Activated CD4-positive, alpha-beta T cell treated with anti-CD3 and anti-CD28 coated beads, Interleukin-2, amount 10 ng/mL, durations not matched to agents 24 days and 14 days (primary cell): ENCODE data around the gene CSRNP3. TPM values are rescaled to one million over a fixed set of nuclear protein-coding genes. Genes with fewer than 3 reads are reported as not detected.
A peak's percentile ranks its signal among the peaks of the same experiment; 100 is the strongest.

ENCODE experiments used
- DNase-seq: peaks from one replicate; pipeline ENCODE4 v3.0.0; 2022
- H3K27ac Mint-ChIP-seq: one replicate; pipeline ENCODE4 v1.8.0; 2022; ENCODE audit warnings: mild to moderate bottlenecking, mixed read lengths
- H3K27me3 Mint-ChIP-seq: one replicate; pipeline ENCODE4 v1.8.0; 2022; ENCODE audit warnings: mixed read lengths
- H3K36me3 Mint-ChIP-seq: one replicate; pipeline ENCODE4 v1.8.0; 2022; ENCODE audit warnings: low read depth, mild to moderate bottlenecking, mixed read lengths
- H3K4me1 Mint-ChIP-seq: one replicate; pipeline ENCODE4 v1.8.0; 2021; ENCODE audit warnings: mixed read lengths
- H3K4me3 Mint-ChIP-seq: one replicate; pipeline ENCODE4 v1.8.0; 2022; ENCODE audit warnings: mild to moderate bottlenecking, moderate library complexity, mixed read lengths
- H3K9me3 Mint-ChIP-seq: one replicate; pipeline ENCODE4 v1.8.0; 2021; ENCODE audit warnings: mixed read lengths
- intact Hi-C: fragments of 100-400 bp; cut with micrococcal nuclease; formaldehyde crosslinking; loops from one replicate; pipeline ENCODE4 v1.15.1; 2023
- total RNA-seq: library from RNA; stranded (reverse); gene quantifications from 2 replicates; pipeline ENCODE4 v1.2.3, GENCODE V29; 2022

CSRNP3 gene
- total RNA-seq, 1 donor from 2014 or later: not detected

- Mint-ChIP-seq H3K36me3 (no peaks in the 10 kb centered on the region), H3K27ac (no peak overlapping the region), H3K9me3 (no peaks in the 10 kb centered on the region), H3K4me3 (no peak overlapping the region), H3K4me1 (no peaks in the 10 kb centered on the region), H3K27me3 (peaks cover 8% of the 10 kb centered on the region)
- intact Hi-C loops: loop anchor here (10.0 kb wide), 1 partner anchor 288 kb away; no protein-coding TSS in a partner anchor
- DNase-seq: no peak
Measured at GRCh38 chr2:165692906-165693305, 223.4 kb downstream of the CSRNP3 start.

DNA sequence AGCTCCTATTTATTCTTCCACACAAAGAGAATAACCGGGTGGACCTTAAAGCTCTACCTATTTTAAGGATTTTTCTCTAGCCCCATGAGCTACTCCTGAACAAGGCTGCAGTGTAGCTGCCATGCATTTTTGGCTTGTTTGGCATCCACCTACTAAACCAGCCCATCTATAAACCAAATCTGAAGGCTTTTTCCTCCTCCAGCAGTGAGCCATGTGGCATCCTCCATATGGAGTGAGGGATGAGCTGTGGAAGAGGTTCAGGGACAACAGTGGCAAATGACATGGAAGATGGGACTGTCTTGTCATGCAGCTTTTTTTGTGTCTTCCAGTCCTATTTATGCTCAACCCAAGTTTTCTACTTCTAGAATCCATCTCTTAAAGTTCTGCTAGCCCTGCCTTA lies 224.3 kb downstream of the CSRNP3 start:
- Mint-ChIP-seq H3K4me3 (no peak overlapping the region), H3K36me3 (no peaks in the 10 kb centered on the region), H3K27ac (no peak overlapping the region), H3K27me3 (peaks cover 11% of the 10 kb centered on the region), H3K4me1 (no peaks in the 10 kb centered on the region), H3K9me3 (no peaks in the 10 kb centered on the region)
- intact Hi-C loops: loop anchor here (10.0 kb wide), 1 partner anchor 289 kb away; no protein-coding TSS in a partner anchor
- no peak for DNase-seq

- Mint-ChIP-seq H3K4me3 (no peak overlapping the region), H3K27me3 (peaks cover 12% of the 10 kb centered on the region), H3K4me1 (no peaks in the 10 kb centered on the region), H3K36me3 (no peaks in the 10 kb centered on the region), H3K27ac (no peak overlapping the region), H3K9me3 (no peaks in the 10 kb centered on the region)
- DNase-seq: no peak
- intact Hi-C loops: loop anchor here (10.0 kb wide), 1 partner anchor 293 kb away; no protein-coding TSS in a partner anchor
Measured at GRCh38 chr2:165697748-165698443, 228.4 kb downstream of the CSRNP3 start.

GRCh38 chr2:165698444-165698884 lies 229.0 kb downstream of the CSRNP3 start:
- peak; percentile 56 for DNase-seq
- intact Hi-C loops: loop anchor here (10.0 kb wide), 1 partner anchor 294 kb away; no protein-coding TSS in a partner anchor
- no peaks in the 10 kb centered on the region for H3K9me3 Mint-ChIP-seq

GRCh38 chr2:165699946-165700345 lies 230.4 kb downstream of the CSRNP3 start:
- Mint-ChIP-seq H3K27me3 (peaks cover 14% of the 10 kb centered on the region), H3K9me3 (no peaks in the 10 kb centered on the region), H3K27ac (no peak overlapping the region), H3K4me3 (no peak overlapping the region), H3K4me1 (no peaks in the 10 kb centered on the region), H3K36me3 (no peaks in the 10 kb centered on the region)
- DNase-seq: no peak
- intact Hi-C loops: loop anchor here (10.0 kb wide), 1 partner anchor 295 kb away; no protein-coding TSS in a partner anchor

More at GRCh38 chr2:165698444-165698884, 229.0 kb downstream of the CSRNP3 start:
- peaks cover 12% of the 10 kb centered on the region for H3K27me3 Mint-ChIP-seq
- no peak overlapping the region for H3K4me3 Mint-ChIP-seq
- H3K36me3 Mint-ChIP-seq: no peaks in the 10 kb centered on the region
- no peak overlapping the region for H3K27ac Mint-ChIP-seq
- H3K4me1 Mint-ChIP-seq: no peaks in the 10 kb centered on the region

GRCh38 chr2:165700531-165700930 lies 231.0 kb downstream of the CSRNP3 start:
- no peaks in the 10 kb centered on the region for H3K9me3 Mint-ChIP-seq
- no peak overlapping the region for H3K4me3 Mint-ChIP-seq
- no peak for DNase-seq
- H3K4me1 Mint-ChIP-seq: no peaks in the 10 kb centered on the region
- H3K27ac Mint-ChIP-seq: no peak overlapping the region
- no peaks in the 10 kb centered on the region for H3K36me3 Mint-ChIP-seq
- peaks cover 14% of the 10 kb centered on the region for H3K27me3 Mint-ChIP-seq
- intact Hi-C loops: no loop called here

DNA sequence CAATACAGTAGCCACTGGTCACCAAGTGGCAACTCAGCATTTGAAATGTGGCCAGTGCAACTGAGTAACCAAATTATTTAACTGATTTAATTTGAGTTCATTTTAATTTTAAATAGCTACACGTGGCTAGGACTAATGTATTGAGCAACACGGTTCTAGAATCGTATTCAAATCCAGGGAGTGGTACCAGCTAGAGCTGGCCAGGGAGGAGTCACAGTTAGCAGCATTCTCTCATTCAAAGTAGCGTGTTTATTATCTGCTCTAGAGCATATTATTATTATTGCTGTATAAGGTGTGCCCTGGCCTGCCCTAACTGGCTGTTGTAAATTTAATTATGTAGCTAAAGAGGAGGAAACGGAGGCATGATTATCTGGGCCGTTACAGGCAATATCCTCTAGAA lies 231.6 kb downstream of the CSRNP3 start:
- Mint-ChIP-seq H3K9me3 (no peaks in the 10 kb centered on the region), H3K4me1 (no peaks in the 10 kb centered on the region), H3K4me3 (no peak overlapping the region), H3K27ac (no peak overlapping the region), H3K36me3 (no peaks in the 10 kb centered on the region), H3K27me3 (peaks cover 14% of the 10 kb centered on the region)
- intact Hi-C loops: no loop called here
- no peak for DNase-seq

DNA sequence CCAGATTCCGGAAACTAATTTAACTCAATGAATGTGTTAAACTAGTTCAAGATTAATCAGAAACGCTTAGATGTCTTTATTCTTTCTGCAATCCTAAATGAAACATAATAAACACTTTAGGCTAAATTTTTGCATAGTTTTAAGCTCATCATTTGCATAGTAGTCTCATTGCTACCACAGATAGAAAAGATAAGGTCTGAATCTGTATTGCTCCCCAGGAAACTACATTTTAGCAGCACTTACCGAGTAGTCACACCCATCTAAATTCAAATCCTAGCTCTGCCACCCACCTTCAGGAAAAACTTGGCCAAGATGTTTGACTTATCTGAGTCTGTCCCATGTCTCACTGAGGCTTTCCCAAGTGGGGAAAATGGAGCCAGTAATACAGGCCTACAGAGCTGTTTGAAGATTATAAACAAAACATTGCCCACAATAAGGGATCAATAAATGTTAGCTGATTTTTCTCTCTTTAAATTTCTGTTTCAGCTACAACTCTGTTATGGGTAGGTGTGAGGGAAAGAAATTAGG lies 237.5 kb downstream of the CSRNP3 start:
- H3K9me3 Mint-ChIP-seq: no peaks in the 10 kb centered on the region
- no peak overlapping the region for H3K27ac Mint-ChIP-seq
- intact Hi-C loops: no loop called here
- peaks cover 6% of the 10 kb centered on the region for H3K27me3 Mint-ChIP-seq
- no peak for DNase-seq
- no peaks in the 10 kb centered on the region for H3K36me3 Mint-ChIP-seq
- no peak overlapping the region for H3K4me3 Mint-ChIP-seq
- H3K4me1 Mint-ChIP-seq: no peaks in the 10 kb centered on the region

- Mint-ChIP-seq H3K9me3 (no peaks in the 10 kb centered on the region), H3K4me1 (no peaks in the 10 kb centered on the region), H3K27ac (no peak overlapping the region), H3K27me3 (peaks cover 5% of the 10 kb centered on the region), H3K36me3 (no peaks in the 10 kb centered on the region), H3K4me3 (no peak overlapping the region)
- intact Hi-C loops: no loop called here
- DNase-seq: no peak
Measured at GRCh38 chr2:165716091-165716490, 246.6 kb downstream of the CSRNP3 start.

DNA sequence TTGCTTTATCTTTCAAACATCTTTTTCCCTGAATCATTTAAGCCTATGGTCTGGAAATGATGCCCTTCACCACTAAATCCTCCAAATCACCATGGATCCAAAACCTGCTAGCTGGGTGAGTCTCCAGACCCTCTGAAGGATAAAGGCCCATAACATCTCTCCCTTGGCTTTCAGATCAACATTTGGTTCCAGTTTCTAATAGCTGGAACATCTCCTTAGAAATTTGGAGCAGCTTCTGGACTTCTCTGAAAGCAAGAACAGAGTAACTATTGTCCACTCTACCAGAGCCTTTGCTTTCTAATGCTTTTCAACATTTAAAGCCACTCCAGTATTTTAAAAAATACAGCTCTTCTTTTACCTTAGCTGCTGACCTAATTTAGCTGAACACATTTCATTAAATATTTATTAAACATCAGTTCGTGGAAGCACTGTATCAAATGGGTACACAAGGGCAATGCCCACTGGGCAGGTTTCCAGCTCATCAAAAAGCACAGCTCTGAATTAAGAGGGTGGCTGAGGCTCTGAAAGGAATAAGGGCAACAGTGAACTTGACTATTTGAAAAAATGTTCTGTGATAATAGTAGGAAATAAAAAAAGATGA lies 249.2 kb downstream of the CSRNP3 start:
- no peak overlapping the region for H3K27ac Mint-ChIP-seq
- H3K4me1 Mint-ChIP-seq: no peaks in the 10 kb centered on the region
- no peaks in the 10 kb centered on the region for H3K36me3 Mint-ChIP-seq
- peaks cover 8% of the 10 kb centered on the region for H3K27me3 Mint-ChIP-seq
- intact Hi-C loops: no loop called here
- H3K9me3 Mint-ChIP-seq: no peaks in the 10 kb centered on the region
- H3K4me3 Mint-ChIP-seq: no peak overlapping the region
- no peak for DNase-seq

- no peaks in the 10 kb centered on the region for H3K9me3 Mint-ChIP-seq
- H3K27me3 Mint-ChIP-seq: peaks cover 9% of the 10 kb centered on the region
- no peak for DNase-seq
- intact Hi-C loops: no loop called here
- H3K36me3 Mint-ChIP-seq: no peaks in the 10 kb centered on the region
- H3K27ac Mint-ChIP-seq: no peak overlapping the region
- H3K4me3 Mint-ChIP-seq: no peak overlapping the region
- H3K4me1 Mint-ChIP-seq: peaks cover 1% of the 10 kb centered on the region
Measured at GRCh38 chr2:165720511-165720910, 251.0 kb downstream of the CSRNP3 start.

DNA sequence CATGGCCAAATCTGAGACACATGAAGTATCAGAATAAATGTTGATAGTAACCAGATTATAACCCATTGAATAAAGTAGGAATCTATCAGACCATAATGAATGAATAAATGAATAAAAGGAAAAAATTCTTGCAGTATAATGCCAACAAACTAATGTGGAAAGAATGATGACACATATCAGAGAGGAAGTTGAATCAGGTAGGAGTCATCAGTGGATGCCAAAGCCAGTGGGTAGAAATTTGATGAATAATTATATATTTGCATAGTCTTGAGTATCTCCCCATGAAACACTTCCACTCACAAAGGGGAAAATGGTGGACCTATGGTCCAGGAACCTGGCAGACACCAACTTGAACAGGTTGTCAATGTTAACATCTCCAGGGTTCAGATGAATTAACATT lies 255.9 kb downstream of the CSRNP3 start:
- peaks cover 6% of the 10 kb centered on the region for H3K27me3 Mint-ChIP-seq

More for the DNA sequence above, 255.9 kb downstream of the CSRNP3 start:
- Mint-ChIP-seq H3K27ac (no peak overlapping the region), H3K9me3 (no peaks in the 10 kb centered on the region), H3K36me3 (no peaks in the 10 kb centered on the region), H3K4me3 (no peak overlapping the region), H3K4me1 (peaks cover 1% of the 10 kb centered on the region)
- DNase-seq: no peak
- intact Hi-C loops: no loop called here
